SU-DHL-6 (cell line): ENCODE results near the gene CYLD.

Source experiments
- CTCF ChIP-seq: fragments of 200-600 bp; sonication (generic); IDR thresholded peaks from one replicate; pipeline ENCODE4 v1.5.1; 2017; ENCODE audit warnings: antibody characterized with exemption, mild to moderate bottlenecking, low read length, moderate library complexity; ENCODE audit not compliant: insufficient read depth, poor library complexity, severe bottlenecking
- EZH2phosphoT487 ChIP-seq: fragments of 200-600 bp; sonication (generic), shearing (Covaris generic); conservative IDR thresholded peaks from 2 replicates; pipeline ENCODE4 v1.6.1; 2018; ENCODE audit warnings: mild to moderate bottlenecking, antibody characterized with exemption, low read length, moderate library complexity, mixed read lengths

DNA sequence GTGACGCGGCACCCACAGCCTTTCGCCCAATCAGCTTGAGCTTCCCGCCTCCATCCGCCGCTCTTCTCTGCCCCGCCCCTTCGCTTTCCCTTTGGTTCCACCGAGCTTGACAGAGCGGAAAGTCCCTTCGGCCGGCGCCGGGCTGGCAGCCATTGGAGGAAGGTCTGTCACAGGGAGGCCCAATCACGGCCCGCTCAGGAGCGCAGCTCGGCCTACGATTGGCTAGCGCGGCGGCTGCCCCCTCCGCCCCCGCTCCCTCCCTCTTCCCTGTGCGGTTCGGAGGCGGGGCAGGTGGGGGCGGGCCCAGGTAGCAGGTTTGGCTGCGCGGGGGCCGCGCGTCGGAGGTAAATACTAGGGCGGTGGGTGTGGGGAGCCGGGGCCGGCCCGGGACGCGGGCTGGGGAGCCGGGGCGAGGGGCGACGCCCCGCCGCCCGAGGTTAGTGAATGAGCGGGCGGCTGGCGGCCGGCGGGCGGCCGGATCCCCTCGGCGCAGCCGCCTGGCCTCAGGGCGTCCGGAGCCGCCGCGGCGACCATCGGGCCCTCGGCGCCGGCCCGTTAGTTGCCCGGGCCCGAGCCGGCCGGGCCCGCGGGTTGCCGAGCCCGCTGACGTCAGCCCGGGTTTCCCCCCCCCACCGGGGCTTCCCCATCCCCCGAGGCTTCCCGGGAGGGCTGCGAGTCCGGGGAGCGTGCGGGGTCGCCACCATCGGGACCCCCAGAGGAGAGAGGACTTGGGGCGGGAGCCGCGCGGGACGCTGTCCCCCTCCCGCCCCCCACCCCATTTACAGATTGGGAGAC lies at the start of gene CYLD:
- TF ChIP-seq CTCF (no peak), EZH2phosphoT487 (no peak)
